A673 (cell line): ENCODE measurements around the gene MRPL2. TPM values are rescaled to one million over a fixed set of nuclear protein-coding genes. Genes with fewer than 3 reads are reported as not detected.

Experiments
- BruUV-seq: library from RNA; stranded (reverse); fragments of 400-500 nt; replicated peaks from 2 replicates; lab custom pipeline; 2021; lab: Mats Ljungman, UMichigan
- CTCF ChIA-PET: fragments of 300-600 bp; sonication (Branson Sonifier 250); formaldehyde crosslinking; loops from one replicate; lab custom pipeline; 2022; ENCODE audit warnings: antibody characterized with exemption; lab: Charles Lee
- POLR2A ChIA-PET: fragments of 300-600 bp; sonication (Branson Sonifier 250); formaldehyde crosslinking; loops from one replicate; lab custom pipeline; 2022; ENCODE audit warnings: antibody characterized with exemption; ENCODE audit not compliant: low non-redundant PET; lab: Charles Lee
- DNase-seq: peaks from one replicate; pipeline ENCODE4 v3.0.0-alpha.2; 2015; ENCODE audit warnings: low spot score
- H3K27ac ChIP-seq: fragments of 200-600 bp; sonication (generic); 2 replicates; pipeline ENCODE4 v1.5.1; 2016; ENCODE audit warnings: mixed run types, low read depth, mild to moderate bottlenecking, mixed read lengths, antibody characterized with exemption, low read length; ENCODE audit not compliant: poor library complexity, severe bottlenecking
- H3K27me3 ChIP-seq: fragments of 200-600 bp; sonication (generic); replicated peaks from 2 replicates; pipeline ENCODE4 v1.6.1; 2017; ENCODE audit warnings: mixed run types, low read depth, mild to moderate bottlenecking, mixed read lengths, antibody characterized with exemption, low read length; ENCODE audit not compliant: insufficient read depth, poor library complexity
- H3K36me3 ChIP-seq: fragments of 200-600 bp; sonication (generic); 2 replicates; pipeline ENCODE4 v1.6.1; 2016; ENCODE audit warnings: mixed run types, mild to moderate bottlenecking, mixed read lengths, antibody characterized with exemption, low read length; ENCODE audit not compliant: insufficient read depth, poor library complexity, severe bottlenecking
- H3K4me1 ChIP-seq: fragments of 200-600 bp; sonication (generic); 2 replicates; pipeline ENCODE4 v1.6.1; 2017; ENCODE audit warnings: mixed run types, mild to moderate bottlenecking, mixed read lengths, antibody characterized with exemption, low read length; ENCODE audit not compliant: insufficient read depth, poor library complexity, severe bottlenecking
- H3K4me3 ChIP-seq: fragments of 200-600 bp; sonication (generic); 2 replicates; pipeline ENCODE4 v1.5.1; 2016; ENCODE audit warnings: low read depth, mixed run types, mild to moderate bottlenecking, mixed read lengths, low read length; ENCODE audit not compliant: poor library complexity, severe bottlenecking
- H3K9me3 ChIP-seq: fragments of 200-600 bp; sonication (generic); 2 replicates; pipeline ENCODE4 v1.6.1; 2016; ENCODE audit warnings: mixed run types, low read depth, mild to moderate bottlenecking, mixed read lengths, antibody characterized with exemption, low read length; ENCODE audit not compliant: poor library complexity, severe bottlenecking
- CTCF ChIP-seq: fragments of 300-800, 200-600 bp; sonication (generic); conservative IDR thresholded peaks from 2 replicates; pipeline ENCODE4 v1.5.1; 2017; ENCODE audit warnings: low read depth, mild to moderate bottlenecking, antibody characterized with exemption, low read length, moderate library complexity, mixed read lengths
- EZH2 ChIP-seq: fragments of 200-600 bp; sonication (generic); IDR thresholded peaks from 2 replicates; pipeline ENCODE4 v1.6.1; 2017; ENCODE audit warnings: borderline replicate concordance, low read depth, mild to moderate bottlenecking, mixed read lengths, antibody characterized with exemption, low read length; ENCODE audit not compliant: poor library complexity, severe bottlenecking
- intact Hi-C: fragments of 100-400 bp; cut with micrococcal nuclease; formaldehyde crosslinking; loops from one replicate; pipeline ENCODE4 v1.10.0; 2022; ENCODE audit not compliant: unreplicated experiment
- total RNA-seq: library from RNA; stranded (reverse); gene quantifications from 2 replicates; pipeline ENCODE4 v1.2.3, GENCODE V29; 2021

The MRPL2 gene
- total RNA-seq, 1 experiment from 2014 or later, result 95.8 TPM

GRCh38 chr6:43070028-43070632, 10.9 kb upstream of the MRPL2 start:
- Histone ChIP-seq H3K27ac (no peak overlapping the region), H3K9me3 (no peaks in the 10 kb centered on the region), H3K27me3 (no peaks in the 10 kb centered on the region), H3K4me3 (no peak overlapping the region), H3K36me3 (no peaks in the 10 kb centered on the region), H3K4me1 (peaks cover 2% of the 10 kb centered on the region)
- peak; percentile 77 for DNase-seq
- CTCF ChIA-PET, result no interaction called here
- no TSS peak for BruUV-seq
- POLR2A ChIA-PET, result no interaction called here
- intact Hi-C loops, result loop anchor here (1.0 kb wide), 1 partner anchor 73 kb away; no protein-coding TSS in a partner anchor
- peak; percentile 75 for TF ChIP-seq CTCF
- no peak for TF ChIP-seq EZH2

- BruUV-seq, result no TSS peak
- POLR2A ChIA-PET, result no interaction called here
Measured at GRCh38 chr6:43062818-43063217, 3.6 kb upstream of the MRPL2 start.

GRCh38 chr6:43061861-43062260, 2.6 kb upstream of the MRPL2 start:
- intact Hi-C loops, result no loop called here
- POLR2A ChIA-PET, result no interaction called here

More at GRCh38 chr6:43062818-43063217, 3.6 kb upstream of the MRPL2 start:
- H3K27me3 ChIP-seq, result no peaks in the 10 kb centered on the region
- TF ChIP-seq EZH2, result no peak
- no peak for TF ChIP-seq CTCF
- H3K4me3 ChIP-seq, result no peak overlapping the region
- no peaks in the 10 kb centered on the region for H3K9me3 ChIP-seq
- CTCF ChIA-PET, result no interaction called here
- H3K36me3 ChIP-seq, result no peaks in the 10 kb centered on the region
- no peak for DNase-seq
- no peak overlapping the region for H3K27ac ChIP-seq
- intact Hi-C loops, result no loop called here
- peaks cover 13% of the 10 kb centered on the region for H3K4me1 ChIP-seq

More at GRCh38 chr6:43061861-43062260, 2.6 kb upstream of the MRPL2 start:
- H3K9me3 ChIP-seq, result no peaks in the 10 kb centered on the region
- BruUV-seq, result no TSS peak
- no peak overlapping the region for H3K4me3 ChIP-seq
- H3K27ac ChIP-seq, result no peak overlapping the region
- CTCF ChIA-PET, result no interaction called here
- DNase-seq, result no peak
- H3K36me3 ChIP-seq, result no peaks in the 10 kb centered on the region
- H3K4me1 ChIP-seq, result peaks cover 13% of the 10 kb centered on the region
- TF ChIP-seq CTCF (no peak), EZH2 (no peak)
- H3K27me3 ChIP-seq, result no peaks in the 10 kb centered on the region
